ENCODE results near the gene ITK.
"Not testable (repeated sequence)": the region's sequence is repeated elsewhere in the genome, so short reads cannot be mapped to it uniquely, and the experiment has no call there.

The ITK gene

GRCh38 chr5:157168286-157168685 is 12.4 kb upstream of the ITK start:
- no peak for DNase-seq (ENCODE audit: low spot score)

- no peak for DNase-seq (ENCODE audit: low spot score)
Observed at GRCh38 chr5:157172403-157172802, 8.2 kb upstream of the ITK start.

DNA sequence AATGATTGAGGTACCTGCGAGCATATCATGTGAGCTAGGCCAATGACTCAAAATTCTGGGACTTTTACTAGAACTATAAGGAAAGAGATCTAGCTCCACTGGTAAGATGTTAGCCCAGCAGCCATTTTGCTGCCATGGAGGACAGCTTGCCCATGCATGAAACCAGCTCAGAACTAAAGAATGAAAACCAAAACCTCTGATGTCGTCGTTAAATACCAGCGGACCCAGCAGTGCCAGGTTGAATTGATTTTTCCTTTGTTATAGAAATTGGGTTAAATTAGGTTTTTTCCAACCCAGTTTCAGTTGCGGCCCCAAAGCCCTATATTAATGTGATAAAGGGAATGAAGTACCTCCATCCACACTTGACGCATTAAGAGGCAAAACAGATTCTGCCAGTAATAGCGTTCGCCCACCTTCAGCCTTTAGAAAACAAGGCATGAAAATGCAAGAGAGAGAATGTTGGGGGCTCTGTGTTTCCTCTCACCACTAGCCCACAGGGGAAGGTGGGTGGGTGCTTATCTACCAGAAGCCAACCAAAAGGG is 5.5 kb upstream of the ITK start:
- DNase-seq (ENCODE audit: low spot score), result no peak

DNA sequence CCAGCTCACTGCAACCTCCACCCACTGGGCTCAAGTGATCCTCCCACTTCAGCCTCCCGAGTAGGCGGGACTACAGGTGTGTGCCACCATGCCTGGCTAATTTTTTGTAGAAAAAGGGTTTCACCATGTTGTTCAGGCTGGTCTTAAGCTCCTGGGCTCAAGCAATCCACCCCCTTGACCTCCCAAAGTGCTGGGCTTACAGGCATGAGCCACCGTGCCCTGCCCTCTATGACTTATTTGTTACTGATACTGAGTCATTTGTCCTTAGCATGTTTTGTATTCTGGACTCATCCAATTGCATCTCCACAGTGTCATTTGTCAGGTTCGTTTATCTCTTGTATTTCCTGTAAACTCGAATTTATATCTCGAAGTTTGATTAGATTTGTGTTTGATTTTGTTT is 2.7 kb upstream of the ITK start:
- no peak for DNase-seq (ENCODE audit: low spot score)

GRCh38 chr5:157178966-157179365 is 1.7 kb upstream of the ITK start:
- DNase-seq (ENCODE audit: low spot score), result no peak

- no peak for DNase-seq (ENCODE audit: low spot score)
Observed at GRCh38 chr5:157182143-157182757, 1.6 kb downstream of the ITK start.

DNA sequence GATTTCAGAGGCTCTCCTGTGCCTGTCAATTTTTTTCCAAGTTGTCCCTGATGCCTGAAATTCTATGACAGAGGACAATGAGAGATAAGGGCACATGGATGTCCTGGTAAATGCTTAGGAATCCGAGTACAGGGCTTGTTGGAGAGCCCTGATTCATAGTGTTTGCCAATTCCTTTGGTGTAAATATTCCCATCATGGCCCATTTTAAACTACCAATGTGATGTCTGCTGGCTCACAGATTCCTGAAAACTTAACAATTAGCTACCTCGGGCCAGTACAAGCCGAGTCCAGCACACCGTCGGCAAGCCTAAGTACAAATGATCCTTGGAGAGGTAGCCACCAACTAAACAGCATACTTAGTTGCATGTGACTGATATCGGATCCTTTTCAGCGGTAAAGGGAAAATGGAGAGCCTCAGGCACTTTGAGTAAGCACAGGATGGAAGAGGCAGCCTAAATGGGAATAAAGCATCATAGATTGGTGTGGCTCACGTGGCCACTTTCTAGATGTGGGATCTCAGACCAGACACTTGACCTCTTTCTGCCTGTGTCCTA is 3.6 kb downstream of the ITK start:
- no peak for DNase-seq (ENCODE audit: low spot score)

DNA sequence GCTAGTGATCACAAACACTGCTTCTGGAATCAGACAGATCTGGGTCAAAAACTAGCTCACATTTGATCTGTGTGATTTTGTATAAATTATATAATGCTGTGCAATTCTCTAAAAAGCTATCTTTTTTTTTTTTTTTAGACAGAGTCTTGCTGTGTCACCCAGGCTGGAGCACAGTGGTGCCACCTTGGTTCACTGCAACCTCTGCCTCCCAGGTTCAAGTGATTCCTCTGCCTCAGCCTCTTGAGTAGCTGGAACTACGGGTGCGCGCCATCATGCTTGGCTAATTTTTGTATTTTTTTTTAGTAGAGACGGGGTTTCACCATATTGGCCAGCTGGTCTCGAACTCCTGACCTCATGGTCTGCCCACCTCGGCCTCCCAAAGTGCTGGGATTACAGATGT is 4.5 kb downstream of the ITK start:
- DNase-seq (ENCODE audit: low spot score), result not testable (repeated sequence)

- DNase-seq (ENCODE audit: low spot score), result no peak
Observed at GRCh38 chr5:157186309-157187045, 5.8 kb downstream of the ITK start.

GRCh38 chr5:157187046-157187754 is 6.6 kb downstream of the ITK start:
- DNase-seq (ENCODE audit: low spot score), result no peak

GRCh38 chr5:157188270-157188669 is 7.6 kb downstream of the ITK start:
- no peak for DNase-seq (ENCODE audit: low spot score)

DNA sequence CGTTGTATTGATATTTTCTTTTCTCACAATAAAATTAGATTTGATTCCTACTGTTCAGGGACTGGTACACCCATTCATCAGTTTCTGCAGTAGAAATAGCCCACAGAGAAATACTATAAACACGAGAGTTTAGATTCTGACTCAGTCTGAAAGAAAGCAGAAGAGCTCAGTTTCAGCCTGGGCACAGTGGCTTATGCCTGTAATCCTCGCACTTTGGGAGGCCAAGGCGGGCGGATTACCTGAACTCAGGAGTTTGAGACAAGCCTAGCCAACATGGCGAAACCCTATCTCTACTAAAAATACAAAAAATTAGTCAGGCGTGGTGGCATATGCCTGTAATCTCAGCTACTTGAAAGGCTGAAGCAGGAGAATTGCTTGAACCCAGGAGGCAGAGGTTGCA is 8.6 kb downstream of the ITK start:
- no peak for DNase-seq (ENCODE audit: low spot score)

- DNase-seq (ENCODE audit: low spot score), result no peak
Observed at GRCh38 chr5:157193699-157194424, 13.2 kb downstream of the ITK start.

GRCh38 chr5:157196045-157196444 is 15.4 kb downstream of the ITK start:
- no peak for DNase-seq (ENCODE audit: low spot score)

DNA sequence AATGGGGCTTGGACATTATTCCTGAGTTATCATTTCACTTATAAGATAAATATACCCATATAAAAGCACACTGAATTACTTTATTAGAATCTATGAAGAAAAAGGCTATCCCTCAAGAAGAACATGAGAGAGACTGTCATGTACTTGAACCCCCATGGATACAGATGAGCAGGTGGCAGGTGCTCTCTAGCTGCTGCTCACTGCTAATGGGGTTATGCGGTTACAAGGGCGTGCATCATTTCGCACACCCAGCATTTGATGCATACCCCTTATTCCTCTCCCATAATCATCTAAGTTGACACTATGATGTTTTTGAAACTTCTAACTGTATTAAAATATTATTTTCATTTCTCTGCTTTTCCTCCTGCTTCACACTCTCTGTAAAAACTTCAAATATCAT is 16.4 kb downstream of the ITK start:
- DNase-seq (ENCODE audit: low spot score), result no peak

DNA sequence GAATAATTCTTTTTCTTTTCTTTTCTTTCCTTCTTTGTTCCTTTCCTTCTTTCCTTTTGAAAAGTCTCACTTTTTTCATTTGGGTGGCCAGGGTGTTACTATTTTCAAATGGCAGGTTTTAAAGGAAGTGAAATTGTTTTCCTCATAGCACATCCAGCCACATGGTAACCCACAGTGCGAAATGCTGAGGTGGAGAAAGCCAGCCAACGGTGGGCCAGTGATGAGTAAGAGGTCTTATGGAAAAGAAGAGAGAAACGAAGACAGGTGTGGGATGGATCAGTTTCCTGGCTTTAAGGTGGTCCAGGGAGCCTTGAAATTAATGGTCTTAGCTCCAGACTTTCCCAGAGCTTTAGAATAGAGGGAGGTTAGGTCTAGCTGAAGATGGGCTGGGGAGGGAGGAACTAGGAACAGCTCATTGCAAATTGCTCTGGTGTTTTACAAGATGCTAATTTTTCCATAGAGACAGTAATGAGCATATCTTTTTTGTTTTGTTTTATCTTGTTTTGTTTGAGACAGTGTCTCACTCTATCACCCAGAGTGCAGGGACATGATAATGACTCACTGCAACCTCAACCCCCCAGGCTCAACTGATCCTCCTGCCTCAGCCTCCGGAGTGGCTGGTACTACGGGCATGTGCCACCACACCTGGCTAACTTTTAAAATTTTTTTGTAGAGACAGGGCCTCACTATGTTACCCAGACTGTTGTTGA is 17.8 kb downstream of the ITK start:
- DNase-seq (ENCODE audit: low spot score), result no peak

DNA sequence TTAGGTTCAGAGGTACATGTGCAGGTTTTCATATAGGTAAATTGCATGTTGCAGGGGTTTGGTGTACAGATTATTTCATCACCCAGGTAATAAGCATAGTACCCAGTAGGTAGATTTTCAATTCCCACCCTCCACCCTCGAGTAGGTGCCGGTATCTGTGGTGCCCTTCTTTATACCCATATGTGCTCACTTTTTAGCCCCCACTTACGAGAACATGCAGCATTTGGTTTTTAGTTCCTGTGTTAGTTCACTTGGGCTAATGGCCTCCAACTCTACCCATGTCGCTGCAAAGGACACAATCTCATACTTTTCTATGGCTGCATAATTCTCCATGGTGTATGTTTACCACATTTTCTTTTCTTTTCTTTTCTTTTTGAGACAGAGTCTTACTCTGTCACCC is 21.2 kb downstream of the ITK start:
- DNase-seq (ENCODE audit: low spot score), result no peak

DNA sequence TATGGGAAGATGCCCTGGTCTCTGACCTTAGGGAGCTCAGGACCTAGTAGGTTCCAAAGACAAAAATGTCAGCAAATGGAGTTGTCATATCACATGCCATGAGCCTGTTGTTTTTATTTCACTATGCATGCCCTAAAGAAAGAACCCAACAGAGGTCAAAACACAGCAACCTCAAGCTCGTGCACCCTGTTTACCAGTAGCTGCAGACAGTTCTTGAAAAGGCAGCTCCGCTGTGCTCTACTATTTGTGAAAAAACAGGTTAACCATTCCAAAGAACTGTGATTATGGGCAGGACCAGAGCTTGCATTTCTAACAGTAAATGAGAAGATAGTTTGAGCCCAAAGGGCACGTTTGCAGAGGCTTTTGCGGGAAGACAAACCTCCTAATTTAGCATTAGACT is 22.8 kb downstream of the ITK start:
- DNase-seq (ENCODE audit: low spot score), result no peak

DNA sequence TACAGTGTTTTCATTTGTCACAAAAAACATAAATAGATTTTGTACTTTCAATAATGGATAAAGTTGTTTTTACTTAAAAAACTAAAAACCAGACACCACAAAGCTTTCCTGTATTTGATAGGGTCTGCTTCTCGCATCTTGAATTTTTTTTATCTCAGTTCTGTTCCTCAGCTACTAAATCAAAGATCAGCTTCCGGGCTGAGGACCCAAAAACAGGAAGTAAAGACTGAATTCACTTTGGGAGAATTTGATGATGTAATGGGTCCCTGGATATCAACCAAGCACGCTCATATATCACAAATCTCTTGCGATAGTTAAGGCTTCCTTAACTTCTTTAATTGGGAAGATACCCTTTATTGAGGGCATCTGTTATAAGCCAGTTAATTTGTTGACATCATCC is 24.1 kb downstream of the ITK start:
- DNase-seq (ENCODE audit: low spot score), result no peak

- no peak for DNase-seq (ENCODE audit: low spot score)
Observed at GRCh38 chr5:157205708-157206107, 25.1 kb downstream of the ITK start.

- not testable (repeated sequence) for DNase-seq (ENCODE audit: low spot score)
Observed at GRCh38 chr5:157210652-157211051, 30.0 kb downstream of the ITK start.
